Effector memory CD4-positive, alpha-beta T cell (primary cell): ENCODE measurements around the gene ZSCAN12.

Experiments used
- DNase-seq, 3 donors: peaks; one replicate each; pipeline ENCODE4 v3.0.0-alpha.2; 2020
- H3K27ac ChIP-seq: 2 replicates; pipeline ENCODE4 v1.7.0; 2013; ENCODE audit warnings: mild to moderate bottlenecking, low read length, moderate library complexity; ENCODE audit not compliant: insufficient read depth, poor library complexity, severe bottlenecking
- H3K27me3 ChIP-seq: replicated peaks from 2 replicates; pipeline ENCODE4 v1.7.0; 2013; ENCODE audit warnings: mild to moderate bottlenecking, low read length; ENCODE audit not compliant: insufficient read depth, control insufficient read depth, poor library complexity, severe bottlenecking
- H3K36me3 ChIP-seq: 2 replicates; pipeline ENCODE4 v1.7.0; 2013; ENCODE audit warnings: mild to moderate bottlenecking, low read length, moderate library complexity; ENCODE audit not compliant: control insufficient read depth, insufficient read depth
- H3K4me1 ChIP-seq: 2 replicates; pipeline ENCODE4 v1.7.0; 2013; ENCODE audit warnings: low read length, mild to moderate bottlenecking; ENCODE audit not compliant: control insufficient read depth, insufficient read depth, poor library complexity, severe bottlenecking
- H3K4me3 ChIP-seq: 2 replicates; pipeline ENCODE4 v1.7.0; 2013; ENCODE audit warnings: low read length, low read depth, mild to moderate bottlenecking; ENCODE audit not compliant: insufficient read depth, poor library complexity, severe bottlenecking
- H3K9me3 ChIP-seq: 2 replicates; pipeline ENCODE4 v1.7.0; 2013; ENCODE audit warnings: mild to moderate bottlenecking, low read length, moderate library complexity; ENCODE audit not compliant: control insufficient read depth

Gene ZSCAN12

GRCh38 chr6:28400122-28400451, 540 bp upstream of the ZSCAN12 start:
- H3K27ac ChIP-seq, result peak overlapping the region; percentile 38
- no peaks in the 10 kb centered on the region for H3K9me3 ChIP-seq
- H3K27me3 ChIP-seq, result no peaks in the 10 kb centered on the region
- peaks cover 8% of the 10 kb centered on the region for H3K4me1 ChIP-seq
- H3K4me3 ChIP-seq, result peak overlapping the region; percentile 71
- peaks cover 4% of the 10 kb centered on the region for H3K36me3 ChIP-seq
- no peak for DNase-seq

- peaks cover 25% of the 10 kb centered on the region for H3K36me3 ChIP-seq
- H3K4me1 ChIP-seq, result peaks cover 8% of the 10 kb centered on the region
- no peak for DNase-seq
- H3K9me3 ChIP-seq, result no peaks in the 10 kb centered on the region
- H3K27ac ChIP-seq, result no peak overlapping the region
- no peaks in the 10 kb centered on the region for H3K27me3 ChIP-seq
- H3K4me3 ChIP-seq, result no peak overlapping the region
Measured at GRCh38 chr6:28395918-28396317, 3.6 kb downstream of the ZSCAN12 start.

- Histone ChIP-seq H3K27me3 (no peaks in the 10 kb centered on the region), H3K27ac (no peak overlapping the region), H3K4me1 (peaks cover under 1% of the 10 kb centered on the region), H3K9me3 (no peaks in the 10 kb centered on the region), H3K36me3 (peaks cover 37% of the 10 kb centered on the region), H3K4me3 (no peak overlapping the region)
- DNase-seq, result no peak
Measured at GRCh38 chr6:28393912-28394662, 5.5 kb downstream of the ZSCAN12 start.

GRCh38 chr6:28390688-28391087, 8.9 kb downstream of the ZSCAN12 start:
- Histone ChIP-seq H3K9me3 (no peaks in the 10 kb centered on the region), H3K36me3 (peaks cover 33% of the 10 kb centered on the region), H3K27me3 (no peaks in the 10 kb centered on the region), H3K27ac (no peak overlapping the region), H3K4me1 (no peaks in the 10 kb centered on the region), H3K4me3 (no peak overlapping the region)
- no peak for DNase-seq

GRCh38 chr6:28384143-28384533, 15.4 kb downstream of the ZSCAN12 start:
- H3K4me3 ChIP-seq, result no peak overlapping the region
- H3K27ac ChIP-seq, result no peak overlapping the region
- H3K9me3 ChIP-seq, result no peaks in the 10 kb centered on the region
- no peaks in the 10 kb centered on the region for H3K27me3 ChIP-seq
- peaks cover 8% of the 10 kb centered on the region for H3K36me3 ChIP-seq
- no peaks in the 10 kb centered on the region for H3K4me1 ChIP-seq
- DNase-seq, result no peak

GRCh38 chr6:28383235-28384142, 16.1 kb downstream of the ZSCAN12 start:
- Histone ChIP-seq H3K27ac (no peak overlapping the region), H3K9me3 (no peaks in the 10 kb centered on the region), H3K36me3 (peaks cover 8% of the 10 kb centered on the region), H3K27me3 (no peaks in the 10 kb centered on the region), H3K4me3 (no peak overlapping the region), H3K4me1 (no peaks in the 10 kb centered on the region)
- DNase-seq, result no peak

- H3K27me3 ChIP-seq, result no peaks in the 10 kb centered on the region
- H3K4me1 ChIP-seq, result no peaks in the 10 kb centered on the region
- H3K27ac ChIP-seq, result no peak overlapping the region
- no peaks in the 10 kb centered on the region for H3K9me3 ChIP-seq
- no peak for DNase-seq
- H3K36me3 ChIP-seq, result peaks cover 8% of the 10 kb centered on the region
- no peak overlapping the region for H3K4me3 ChIP-seq
Measured at GRCh38 chr6:28380381-28380780, 19.2 kb downstream of the ZSCAN12 start.

- Histone ChIP-seq H3K27me3 (no peaks in the 10 kb centered on the region), H3K4me1 (no peaks in the 10 kb centered on the region), H3K9me3 (no peaks in the 10 kb centered on the region), H3K4me3 (no peak overlapping the region), H3K27ac (no peak overlapping the region), H3K36me3 (peaks cover 8% of the 10 kb centered on the region)
- no peak for DNase-seq
Measured at GRCh38 chr6:28378644-28379043, 20.9 kb downstream of the ZSCAN12 start.

GRCh38 chr6:28377879-28378278, 21.7 kb downstream of the ZSCAN12 start:
- peaks cover 8% of the 10 kb centered on the region for H3K36me3 ChIP-seq
- DNase-seq, result no peak
- no peak overlapping the region for H3K27ac ChIP-seq
- H3K4me1 ChIP-seq, result no peaks in the 10 kb centered on the region
- H3K9me3 ChIP-seq, result no peaks in the 10 kb centered on the region
- H3K4me3 ChIP-seq, result no peak overlapping the region
- no peaks in the 10 kb centered on the region for H3K27me3 ChIP-seq

- H3K27me3 ChIP-seq, result no peaks in the 10 kb centered on the region
- H3K9me3 ChIP-seq, result no peaks in the 10 kb centered on the region
- no peaks in the 10 kb centered on the region for H3K36me3 ChIP-seq
- DNase-seq, result no peak
- H3K27ac ChIP-seq, result no peak overlapping the region
- no peaks in the 10 kb centered on the region for H3K4me1 ChIP-seq
- H3K4me3 ChIP-seq, result no peak overlapping the region
Measured at GRCh38 chr6:28373925-28374324, 25.6 kb downstream of the ZSCAN12 start.
